KMS-11 (cell line): ENCODE data around the gene HACL1.
"Not testable (repeated sequence)": the region's sequence is repeated elsewhere in the genome, so short reads cannot be mapped to it uniquely, and the experiment has no call there.

Experiments
- H2AFZ ChIP-seq: fragments of 200-600 bp; sonication (generic); 2 replicates; pipeline ENCODE4 v1.6.1; 2016; ENCODE audit warnings: antibody characterized with exemption, mixed run types, low read depth
- H3K27ac ChIP-seq: fragments of 200-600 bp; sonication (generic); 2 replicates; pipeline ENCODE4 v1.6.1; 2016; ENCODE audit warnings: mild to moderate bottlenecking, mixed run types
- H3K27me3 ChIP-seq: fragments of 200-600 bp; sonication (generic); 2 replicates; pipeline ENCODE4 v1.6.1; 2017; ENCODE audit warnings: mild to moderate bottlenecking, low read depth, mixed run types, moderate library complexity; ENCODE audit not compliant: insufficient read depth
- H3K36me3 ChIP-seq: fragments of 200-600 bp; sonication (generic); 2 replicates; pipeline ENCODE4 v1.6.1; 2017; ENCODE audit warnings: mild to moderate bottlenecking, mixed run types; ENCODE audit not compliant: insufficient read depth
- H3K4me1 ChIP-seq: fragments of 200-600 bp; sonication (generic); 2 replicates; pipeline ENCODE4 v1.6.1; 2016; ENCODE audit warnings: mild to moderate bottlenecking, low read depth, mixed run types; ENCODE audit not compliant: poor library complexity, severe bottlenecking
- H3K4me2 ChIP-seq: fragments of 200-600 bp; sonication (generic); 2 replicates; pipeline ENCODE4 v1.7.0; 2016; ENCODE audit warnings: mild to moderate bottlenecking, mixed run types
- H3K4me3 ChIP-seq: fragments of 200-600 bp; sonication (generic); IDR thresholded peaks from 2 replicates; pipeline ENCODE4 v1.6.1; 2017; ENCODE audit warnings: low read depth, low read length, mixed read lengths; ENCODE audit not compliant: insufficient read depth
- H3K79me2 ChIP-seq: fragments of 200-600 bp; sonication (generic); 2 replicates; pipeline ENCODE4 v1.6.1; 2016; ENCODE audit warnings: low read depth, mixed run types; ENCODE audit not compliant: insufficient read depth
- H3K9ac ChIP-seq: fragments of 200-600 bp; sonication (generic); 2 replicates; pipeline ENCODE4 v1.6.1; 2016; ENCODE audit warnings: mild to moderate bottlenecking, mixed run types
- H4K20me1 ChIP-seq: fragments of 200-600 bp; sonication (generic); 2 replicates; pipeline ENCODE4 v1.6.1; 2016; ENCODE audit warnings: mild to moderate bottlenecking, mixed run types; ENCODE audit not compliant: insufficient read depth
- TF ChIP-seq, protein P1 (sequence below): fragments of 200-600 bp; sonication (generic); conservative IDR thresholded peaks from 2 replicates; pipeline ENCODE4 v1.6.1; 2017; ENCODE audit warnings: low read depth, mild to moderate bottlenecking, antibody characterized with exemption, low read length, moderate library complexity, mixed read lengths

The HACL1 gene

DNA sequence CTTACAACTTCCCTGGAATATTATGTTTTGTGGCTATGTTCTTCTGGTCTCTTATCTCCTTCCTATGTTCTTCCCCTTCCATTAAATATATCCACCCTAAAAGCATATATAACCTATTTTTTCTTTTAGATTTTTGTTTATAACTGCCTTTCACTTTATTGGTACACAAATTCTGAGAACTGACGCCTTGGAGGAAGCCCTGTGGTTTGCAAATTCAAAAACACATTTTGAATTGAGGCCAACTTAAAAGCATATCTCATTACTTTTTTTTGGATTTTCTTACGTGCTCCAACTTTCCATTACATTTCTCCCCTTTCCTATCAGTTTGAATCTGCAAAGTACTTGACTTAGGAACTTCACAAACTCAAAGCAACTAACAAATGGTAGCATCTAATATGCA is 64.5 kb downstream of the HACL1 start:
- Histone ChIP-seq H3K4me3 (no peak overlapping the region), H3K36me3 (no peaks in the 10 kb centered on the region), H3K9ac (no peak overlapping the region), H3K79me2 (no peaks in the 10 kb centered on the region), H4K20me1 (no peaks in the 10 kb centered on the region), H2AFZ (no peak overlapping the region), H3K4me2 (no peak overlapping the region), H3K27ac (no peak overlapping the region), H3K4me1 (no peaks in the 10 kb centered on the region), H3K27me3 (no peaks in the 10 kb centered on the region)
- TF ChIP-seq, protein P1, sequence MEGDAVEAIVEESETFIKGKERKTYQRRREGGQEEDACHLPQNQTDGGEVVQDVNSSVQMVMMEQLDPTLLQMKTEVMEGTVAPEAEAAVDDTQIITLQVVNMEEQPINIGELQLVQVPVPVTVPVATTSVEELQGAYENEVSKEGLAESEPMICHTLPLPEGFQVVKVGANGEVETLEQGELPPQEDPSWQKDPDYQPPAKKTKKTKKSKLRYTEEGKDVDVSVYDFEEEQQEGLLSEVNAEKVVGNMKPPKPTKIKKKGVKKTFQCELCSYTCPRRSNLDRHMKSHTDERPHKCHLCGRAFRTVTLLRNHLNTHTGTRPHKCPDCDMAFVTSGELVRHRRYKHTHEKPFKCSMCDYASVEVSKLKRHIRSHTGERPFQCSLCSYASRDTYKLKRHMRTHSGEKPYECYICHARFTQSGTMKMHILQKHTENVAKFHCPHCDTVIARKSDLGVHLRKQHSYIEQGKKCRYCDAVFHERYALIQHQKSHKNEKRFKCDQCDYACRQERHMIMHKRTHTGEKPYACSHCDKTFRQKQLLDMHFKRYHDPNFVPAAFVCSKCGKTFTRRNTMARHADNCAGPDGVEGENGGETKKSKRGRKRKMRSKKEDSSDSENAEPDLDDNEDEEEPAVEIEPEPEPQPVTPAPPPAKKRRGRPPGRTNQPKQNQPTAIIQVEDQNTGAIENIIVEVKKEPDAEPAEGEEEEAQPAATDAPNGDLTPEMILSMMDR: no peak

DNA sequence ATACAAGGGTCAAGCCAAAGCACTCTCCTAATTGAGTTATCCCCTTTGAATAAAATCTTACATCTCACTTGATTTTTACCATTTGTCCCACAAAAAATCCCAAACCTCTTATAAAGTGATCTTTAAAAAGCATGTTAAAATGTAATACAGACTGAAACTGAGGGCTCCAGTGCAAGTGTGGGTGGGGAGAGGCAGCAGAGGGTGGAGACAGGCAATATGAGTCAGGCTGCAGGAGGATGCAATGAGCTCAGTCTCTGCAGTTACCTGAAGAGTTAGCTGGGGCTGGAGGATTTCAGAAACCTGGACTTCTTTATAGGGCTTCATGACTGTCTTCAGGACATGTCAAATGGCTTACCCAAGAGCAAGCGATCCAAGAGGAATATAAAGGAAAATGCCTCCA is 65.6 kb downstream of the HACL1 start:
- no peak overlapping the region for H3K27ac ChIP-seq
- H2AFZ ChIP-seq: no peak overlapping the region
- no peaks in the 10 kb centered on the region for H3K79me2 ChIP-seq
- H3K4me3 ChIP-seq: no peak overlapping the region
- TF ChIP-seq, protein P1: no peak
- no peak overlapping the region for H3K4me2 ChIP-seq
- H3K36me3 ChIP-seq: no peaks in the 10 kb centered on the region
- no peaks in the 10 kb centered on the region for H3K27me3 ChIP-seq
- H3K9ac ChIP-seq: no peak overlapping the region
- no peaks in the 10 kb centered on the region for H3K4me1 ChIP-seq
- no peaks in the 10 kb centered on the region for H4K20me1 ChIP-seq

DNA sequence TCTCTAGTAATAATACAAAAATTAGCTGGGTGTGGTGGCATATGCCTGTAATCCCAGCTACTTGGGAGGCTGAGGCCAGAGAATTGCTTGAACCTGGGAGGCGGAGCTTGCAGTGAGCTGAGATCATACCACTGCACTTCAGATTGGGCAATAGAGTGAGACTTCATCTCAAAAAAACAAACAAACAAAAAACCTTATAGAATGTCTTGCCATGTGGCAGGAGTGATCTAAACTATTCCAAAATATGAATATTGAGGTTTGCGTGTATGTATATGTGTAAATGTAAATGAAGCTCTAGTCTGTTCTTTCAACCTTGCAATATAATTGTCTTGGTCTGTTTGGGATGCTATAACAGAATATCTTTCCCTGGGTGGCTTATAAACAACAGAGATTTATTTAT is 68.8 kb downstream of the HACL1 start:
- H2AFZ ChIP-seq, H3K79me2 ChIP-seq, H3K27me3 ChIP-seq, H3K4me3 ChIP-seq, H3K27ac ChIP-seq, H4K20me1 ChIP-seq, H3K4me2 ChIP-seq, H3K4me1 ChIP-seq, H3K36me3 ChIP-seq, H3K9ac ChIP-seq: not testable (repeated sequence)

DNA sequence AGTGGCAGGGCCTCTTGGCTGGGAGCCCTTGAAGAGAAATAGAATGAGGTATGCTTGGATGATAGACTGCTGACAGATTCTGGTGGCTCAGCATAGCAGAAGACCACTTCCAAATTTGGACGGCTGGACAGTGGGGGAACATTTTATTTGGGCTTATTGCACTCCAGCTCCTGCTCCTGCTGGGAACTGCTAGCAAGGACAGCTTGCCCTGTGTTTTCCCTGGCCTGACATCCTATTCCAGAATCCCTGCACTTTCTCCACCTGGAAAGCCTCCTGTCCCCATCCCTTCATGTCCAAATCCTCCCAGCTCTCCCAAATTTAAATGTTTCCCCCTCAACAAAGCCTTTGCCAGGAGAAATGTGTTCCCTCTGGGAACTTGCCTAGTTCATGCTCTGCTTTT is 70.0 kb downstream of the HACL1 start:
- H3K36me3 ChIP-seq: no peaks in the 10 kb centered on the region
- no peaks in the 10 kb centered on the region for H3K27me3 ChIP-seq
- H3K79me2 ChIP-seq: no peaks in the 10 kb centered on the region
- no peak overlapping the region for H3K4me2 ChIP-seq
- H3K9ac ChIP-seq: no peak overlapping the region
- H2AFZ ChIP-seq: no peak overlapping the region
- H3K4me1 ChIP-seq: no peaks in the 10 kb centered on the region
- no peak overlapping the region for H3K27ac ChIP-seq
- no peaks in the 10 kb centered on the region for H4K20me1 ChIP-seq
- TF ChIP-seq, protein P1: no peak
- no peak overlapping the region for H3K4me3 ChIP-seq

DNA sequence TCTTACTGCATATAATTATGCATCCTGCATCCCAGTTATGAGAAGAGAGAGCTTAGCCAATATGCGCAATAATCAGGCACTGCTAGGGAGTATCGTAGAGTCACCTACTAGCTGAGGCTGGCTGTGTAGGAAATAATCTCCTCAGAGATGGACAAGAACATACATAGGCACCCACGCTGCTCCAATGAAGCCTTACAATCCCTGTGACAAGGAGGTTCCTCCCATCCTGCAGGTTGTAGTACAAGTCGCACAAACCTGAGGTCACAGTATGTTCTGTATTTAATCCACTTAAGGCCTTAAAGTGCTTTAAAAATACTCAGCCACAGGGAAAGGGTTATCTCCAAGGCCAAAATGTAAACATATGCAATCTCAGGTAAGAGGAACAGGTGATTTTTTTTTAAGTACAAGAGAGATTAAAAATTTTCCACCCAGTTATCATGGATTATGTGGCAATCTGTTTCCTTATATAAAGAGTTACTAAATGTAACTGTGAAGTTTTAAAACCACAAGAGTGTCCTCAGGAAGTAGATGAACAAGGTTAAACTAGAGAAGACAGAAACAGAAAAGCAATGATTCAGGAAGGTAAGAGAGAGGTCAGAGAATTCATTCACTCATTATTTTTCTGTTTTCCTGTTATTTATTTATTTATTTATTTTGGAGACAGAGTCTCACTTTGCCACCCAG is 72.4 kb downstream of the HACL1 start:
- Histone ChIP-seq H3K79me2 (no peaks in the 10 kb centered on the region), H3K27ac (no peak overlapping the region), H4K20me1 (no peaks in the 10 kb centered on the region), H3K4me3 (no peak overlapping the region), H3K9ac (no peak overlapping the region), H3K27me3 (no peaks in the 10 kb centered on the region), H3K36me3 (no peaks in the 10 kb centered on the region), H3K4me1 (no peaks in the 10 kb centered on the region), H3K4me2 (no peak overlapping the region), H2AFZ (no peak overlapping the region)
- TF ChIP-seq, protein P1: no peak
